ACHN (cell line): Measurements from ENCODE around the gene CHI3L2.

Experiments used
- DNase-seq: peaks from one replicate; pipeline ENCODE4 v3.0.0-alpha.2; 2015
- in situ Hi-C: cut with HindIII; loops from 2 replicates; pipeline ENCODE4 v1.10.0; 2017; ENCODE audit warnings: low sequenced_read_pairs, low pct_ligation_motif_present, low pct_unique_long_range_greater_than_20kb

CHI3L2 gene

GRCh38 chr1:111227434-111227833 lies at the start of gene CHI3L2:
TSS of gene CHI3L2 (plus strand) at chr1:111227713. CDS start at chr1:111227730, 17 bp downstream.
- in situ Hi-C loops: no loop called here
- DNase-seq: no peak

- DNase-seq: no peak
- in situ Hi-C loops: no loop called here
Measured at GRCh38 chr1:111179968-111180533, 47.5 kb upstream of the CHI3L2 start.

- DNase-seq: no peak
- in situ Hi-C loops: no loop called here
Measured at GRCh38 chr1:111182052-111182451, 45.5 kb upstream of the CHI3L2 start.

GRCh38 chr1:111183308-111184069 lies 44.0 kb upstream of the CHI3L2 start:
- DNase-seq: no peak
- in situ Hi-C loops: no loop called here

- DNase-seq: no peak
- in situ Hi-C loops: no loop called here
Measured at GRCh38 chr1:111184663-111185062, 42.9 kb upstream of the CHI3L2 start.

- in situ Hi-C loops: no loop called here
- DNase-seq: no peak
Measured at GRCh38 chr1:111190931-111191451, 36.5 kb upstream of the CHI3L2 start.

GRCh38 chr1:111191496-111191895 lies 36.0 kb upstream of the CHI3L2 start:
- DNase-seq: no peak
- in situ Hi-C loops: no loop called here

GRCh38 chr1:111192074-111192473 lies 35.4 kb upstream of the CHI3L2 start:
- in situ Hi-C loops: no loop called here
- no peak for DNase-seq

GRCh38 chr1:111192658-111193519 lies 34.6 kb upstream of the CHI3L2 start:
- no peak for DNase-seq
- in situ Hi-C loops: no loop called here

GRCh38 chr1:111193712-111194480 lies 33.6 kb upstream of the CHI3L2 start:
- in situ Hi-C loops: no loop called here
- no peak for DNase-seq

GRCh38 chr1:111195002-111195684 lies 32.4 kb upstream of the CHI3L2 start:
- in situ Hi-C loops: no loop called here

GRCh38 chr1:111196213-111196612 lies 31.3 kb upstream of the CHI3L2 start:
- no peak for DNase-seq
- in situ Hi-C loops: no loop called here

More at GRCh38 chr1:111195002-111195684, 32.4 kb upstream of the CHI3L2 start:
- DNase-seq: no peak

GRCh38 chr1:111197598-111198284 lies 29.8 kb upstream of the CHI3L2 start:
- DNase-seq: peak; percentile 20
- in situ Hi-C loops: no loop called here

GRCh38 chr1:111198836-111199235 lies 28.7 kb upstream of the CHI3L2 start:
- DNase-seq: no peak
- in situ Hi-C loops: no loop called here

GRCh38 chr1:111199329-111199728 lies 28.2 kb upstream of the CHI3L2 start:
- DNase-seq: no peak
- in situ Hi-C loops: no loop called here

- in situ Hi-C loops: no loop called here
- DNase-seq: no peak
Measured at GRCh38 chr1:111199881-111200801, 27.4 kb upstream of the CHI3L2 start, which contains the start of gene DENND2D. TSS of gene DENND2D (minus strand) at chr1:111200646. CDS start at chr1:111200459, 187 bp downstream.
